GM18519 (cell line): ENCODE measurements around the gene FAM110A.
"Not testable (repeated sequence)": the region's sequence is repeated elsewhere in the genome, so short reads cannot be mapped to it uniquely, and the experiment has no call there.

ENCODE experiments used
- ATAC-seq: cut with Tn5 transposase; IDR thresholded peaks from one replicate; pipeline ENCODE4 v1.9.1; 2021; ENCODE audit warnings: mild to moderate bottlenecking, moderate library complexity; ENCODE audit not compliant: unreplicated experiment, low FRiP score

The FAM110A gene

DNA sequence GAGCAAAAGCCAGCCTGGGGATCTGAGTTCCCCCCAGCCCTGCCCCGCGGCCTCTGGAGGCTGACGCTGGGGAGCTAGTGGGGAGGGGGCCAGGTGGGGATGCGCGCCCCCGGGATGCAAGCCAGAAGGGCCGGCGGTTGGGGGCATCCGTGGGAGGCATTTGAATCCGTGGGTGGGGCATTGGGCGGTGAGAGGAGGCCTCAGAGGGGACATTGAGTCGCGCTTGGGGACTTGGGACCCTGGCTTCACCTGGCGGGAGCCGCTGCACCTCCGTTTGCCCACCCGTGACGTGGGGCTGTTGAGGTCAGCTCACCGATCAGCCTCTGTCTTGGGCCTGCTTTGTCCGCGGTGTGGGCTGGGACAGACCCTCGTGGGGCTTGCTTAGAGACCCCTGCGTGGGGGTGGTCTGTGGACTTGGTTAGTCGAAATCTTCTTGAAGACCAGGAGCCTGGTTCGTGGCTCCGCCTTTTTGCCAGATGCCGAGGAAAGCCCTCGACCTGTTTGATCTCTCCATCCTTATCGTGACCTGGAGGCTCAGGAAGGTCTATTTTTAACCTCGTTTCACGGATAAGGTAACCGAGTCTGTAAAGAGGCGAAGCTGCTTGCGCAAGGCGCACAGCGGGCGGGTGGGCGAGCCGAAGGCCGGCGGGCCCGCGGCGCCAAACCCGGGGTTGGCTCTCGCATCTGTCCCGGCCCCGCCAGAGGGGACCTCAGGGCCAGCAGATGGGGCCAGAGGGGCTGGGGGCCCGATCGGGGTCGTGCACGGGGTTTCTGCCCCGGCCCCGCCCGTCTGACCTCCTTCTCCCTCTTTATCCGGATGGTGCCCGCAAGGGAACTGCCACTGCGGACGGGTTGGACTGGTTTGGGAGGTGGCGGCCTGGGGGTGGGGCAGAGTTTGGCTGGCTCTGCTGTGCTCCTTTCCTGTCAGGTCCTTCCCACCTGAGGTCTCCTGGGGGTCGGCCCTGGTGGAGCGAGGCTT lies 8.3 kb downstream of the FAM110A start:
- no peak for ATAC-seq

DNA sequence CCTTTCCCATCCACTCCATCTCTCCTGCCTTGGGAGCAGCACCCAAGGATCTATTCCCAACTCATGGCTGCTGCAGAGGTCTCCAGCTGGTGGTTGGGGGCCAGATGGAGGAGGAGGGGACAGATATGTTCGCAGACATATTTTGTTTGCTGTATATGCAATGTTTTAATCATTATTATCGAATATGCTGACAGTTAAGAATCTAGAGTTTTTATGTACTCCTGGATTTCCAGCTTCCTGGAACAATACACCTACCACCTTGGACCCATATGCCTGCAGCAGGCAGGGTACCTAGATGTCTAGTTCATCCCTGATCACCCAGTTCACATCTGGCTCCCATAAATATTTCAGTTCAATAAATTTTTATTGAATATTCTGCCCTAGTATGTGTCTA lies 9.0 kb downstream of the FAM110A start:
- no peak for ATAC-seq

- ATAC-seq: no peak
Measured at GRCh38 chr20:843912-844311, 10.4 kb downstream of the FAM110A start.

DNA sequence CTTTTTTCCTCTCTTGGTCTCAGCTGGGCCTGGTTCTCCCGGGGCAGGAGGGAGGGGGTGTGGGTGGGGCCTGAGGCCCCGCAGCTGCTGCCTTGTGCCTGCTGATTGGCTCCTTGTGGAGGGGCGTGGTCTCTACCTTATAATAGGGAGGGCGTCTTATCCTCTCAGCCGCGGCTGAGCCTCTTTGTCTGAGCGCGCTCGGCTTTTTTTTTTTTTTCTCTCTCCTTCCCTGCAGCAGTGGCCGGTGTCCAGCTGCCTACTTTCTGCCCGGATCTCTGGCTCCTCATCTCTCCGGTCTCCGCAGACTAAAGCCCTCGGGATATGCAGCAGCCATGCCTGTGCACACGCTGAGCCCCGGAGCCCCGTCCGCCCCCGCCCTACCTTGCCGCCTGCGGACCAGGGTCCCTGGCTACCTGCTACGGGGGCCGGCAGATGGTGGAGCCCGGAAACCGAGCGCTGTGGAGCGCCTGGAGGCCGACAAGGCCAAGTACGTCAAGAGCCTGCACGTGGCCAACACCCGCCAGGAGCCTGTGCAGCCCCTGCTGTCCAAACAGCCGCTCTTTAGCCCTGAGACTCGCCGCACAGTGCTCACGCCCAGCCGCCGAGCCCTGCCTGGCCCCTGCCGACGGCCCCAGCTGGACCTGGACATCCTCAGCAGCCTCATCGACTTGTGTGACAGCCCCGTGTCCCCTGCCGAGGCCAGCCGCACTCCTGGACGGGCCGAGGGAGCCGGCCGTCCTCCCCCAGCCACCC lies 11.1 kb downstream of the FAM110A start:
- peak; percentile 85 for ATAC-seq

DNA sequence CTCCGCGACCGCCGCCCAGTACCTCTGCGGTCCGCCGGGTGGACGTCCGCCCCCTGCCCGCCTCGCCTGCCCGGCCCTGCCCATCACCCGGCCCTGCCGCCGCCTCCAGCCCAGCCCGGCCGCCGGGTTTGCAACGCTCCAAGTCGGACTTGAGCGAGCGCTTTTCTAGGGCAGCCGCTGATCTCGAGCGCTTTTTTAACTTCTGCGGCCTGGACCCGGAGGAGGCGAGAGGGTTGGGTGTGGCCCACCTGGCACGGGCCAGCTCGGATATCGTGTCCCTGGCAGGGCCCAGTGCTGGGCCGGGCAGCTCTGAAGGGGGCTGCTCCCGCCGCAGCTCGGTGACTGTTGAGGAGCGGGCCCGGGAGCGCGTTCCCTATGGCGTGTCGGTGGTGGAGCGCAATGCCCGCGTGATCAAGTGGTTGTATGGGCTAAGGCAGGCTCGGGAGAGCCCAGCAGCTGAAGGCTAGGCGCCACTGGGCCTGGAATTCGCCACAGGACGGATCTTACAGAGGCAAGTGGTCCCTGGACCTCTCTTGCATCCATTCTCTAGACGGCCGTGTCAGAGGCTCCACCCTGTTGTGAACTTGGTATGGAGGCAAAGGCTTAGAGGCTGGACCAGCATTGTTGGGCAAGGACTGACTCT lies 11.8 kb downstream of the FAM110A start:
- no peak for ATAC-seq

DNA sequence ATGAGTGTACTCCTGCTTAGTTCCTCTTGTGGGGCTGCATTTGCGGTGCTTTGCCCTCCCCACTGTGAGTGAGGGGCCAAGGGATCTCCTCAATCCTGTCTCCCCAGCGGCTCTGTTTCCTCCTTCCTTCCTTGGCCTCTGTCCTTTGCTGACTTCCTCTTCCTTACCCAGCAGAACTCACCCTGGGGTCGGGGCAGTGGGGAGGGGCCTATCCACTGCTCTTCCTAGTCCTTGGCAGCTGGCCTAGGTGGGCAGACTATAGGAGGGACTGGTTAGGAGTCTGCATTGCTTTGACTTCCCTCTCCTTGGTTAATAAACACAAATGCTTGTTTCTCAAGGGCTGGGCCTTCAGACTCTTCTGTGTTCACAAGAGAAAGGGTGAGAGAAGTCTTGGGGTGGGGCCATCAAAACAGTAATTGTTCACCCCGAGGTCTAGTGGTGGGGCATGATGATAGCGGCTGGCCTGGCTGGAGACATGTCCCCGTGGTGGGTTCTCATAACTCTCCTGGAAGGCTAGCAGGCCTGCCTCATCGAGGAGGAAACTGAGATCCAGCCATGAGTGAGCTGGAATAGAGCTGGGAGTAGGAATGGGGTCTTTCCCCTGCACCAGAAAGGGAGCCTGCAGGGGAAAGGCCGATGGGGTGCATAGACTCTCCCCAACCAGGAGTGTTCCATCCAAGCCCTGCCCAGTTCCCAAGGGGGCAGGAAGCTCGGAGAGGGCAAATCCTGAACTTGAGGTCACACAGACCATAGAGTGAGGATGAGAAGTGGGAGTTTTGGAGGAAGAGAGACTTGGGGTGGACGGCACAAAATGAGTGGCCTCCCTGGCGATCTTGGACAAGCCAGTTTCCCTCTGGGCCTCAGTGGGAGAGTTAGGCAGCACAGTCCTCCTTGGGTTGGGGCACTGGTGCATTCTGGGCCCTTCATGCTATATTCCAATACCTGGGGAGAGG lies 12.7 kb downstream of the FAM110A start:
- ATAC-seq: no peak

DNA sequence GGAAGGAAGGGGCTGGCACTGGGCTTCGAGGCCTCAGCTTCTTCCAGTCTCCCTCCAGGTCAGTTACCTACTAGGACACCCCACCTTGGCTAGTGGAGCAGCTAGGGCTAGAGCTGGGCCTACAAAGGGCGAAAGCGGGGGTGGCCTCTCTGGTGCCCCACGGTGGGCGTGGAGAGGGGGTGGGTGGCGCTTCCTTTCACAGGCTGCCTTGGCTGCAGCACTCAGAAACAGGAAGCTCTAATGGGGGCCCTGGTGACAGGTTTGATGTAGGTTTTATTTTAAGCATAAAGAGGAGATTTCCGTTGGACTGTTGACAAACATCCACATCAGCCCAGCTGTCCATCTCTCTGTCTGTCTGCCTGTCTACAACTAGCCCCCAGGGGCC lies 13.4 kb downstream of the FAM110A start:
- ATAC-seq: no peak

GRCh38 chr20:848193-848592 lies 14.7 kb downstream of the FAM110A start:
- ATAC-seq: no peak

DNA sequence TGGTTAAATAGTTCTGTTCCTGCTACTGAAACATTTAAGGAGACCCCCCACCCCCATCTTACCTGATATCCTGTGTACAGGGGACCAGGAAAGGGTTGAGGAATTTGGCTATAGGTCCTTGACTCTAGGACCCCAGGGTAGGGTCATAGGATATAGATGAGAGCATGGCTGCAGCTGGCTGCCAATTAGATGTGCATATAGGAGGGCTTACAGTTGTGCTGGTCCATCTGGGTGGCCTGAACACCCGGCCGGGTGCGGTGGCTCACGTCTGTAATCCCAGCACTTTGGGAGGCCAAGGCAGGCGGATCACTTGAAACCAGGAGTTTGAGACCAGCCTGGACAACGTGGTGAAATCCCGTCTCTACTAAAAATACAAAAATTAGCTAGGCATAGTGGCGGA lies 15.2 kb downstream of the FAM110A start:
- not testable (repeated sequence) for ATAC-seq

DNA sequence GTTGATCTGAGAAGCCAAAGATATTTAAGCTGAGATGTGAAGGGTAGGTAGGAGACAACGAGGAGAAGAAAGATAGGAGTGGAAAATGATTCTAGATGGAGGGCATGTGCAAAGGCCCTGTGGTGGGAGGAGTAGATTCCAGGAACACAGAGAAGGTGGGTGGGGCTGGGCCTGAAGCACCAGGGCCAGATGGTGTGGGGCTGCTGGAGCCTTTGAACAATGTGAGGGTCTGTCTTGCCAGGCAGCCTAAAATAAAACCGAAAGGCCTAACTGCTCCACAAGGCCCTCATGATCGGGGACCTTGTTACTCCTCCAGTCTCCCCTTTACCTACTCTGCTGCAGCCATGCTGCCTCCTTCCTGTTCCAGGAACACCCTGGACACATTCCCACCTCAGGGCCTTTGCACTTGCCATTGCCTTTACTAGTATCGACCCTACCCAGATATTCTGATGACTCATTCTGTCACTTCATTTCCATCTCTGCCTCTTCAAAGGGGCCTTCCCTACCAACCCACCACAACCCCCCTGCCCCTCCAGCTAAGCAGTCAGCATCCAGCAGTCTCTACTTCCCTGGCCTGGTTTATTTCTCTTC lies 20.0 kb downstream of the FAM110A start:
- ATAC-seq: no peak

GRCh38 chr20:854601-855000 lies 21.1 kb downstream of the FAM110A start:
- no peak for ATAC-seq

GRCh38 chr20:855466-856360 lies 22.2 kb downstream of the FAM110A start:
- no peak for ATAC-seq

DNA sequence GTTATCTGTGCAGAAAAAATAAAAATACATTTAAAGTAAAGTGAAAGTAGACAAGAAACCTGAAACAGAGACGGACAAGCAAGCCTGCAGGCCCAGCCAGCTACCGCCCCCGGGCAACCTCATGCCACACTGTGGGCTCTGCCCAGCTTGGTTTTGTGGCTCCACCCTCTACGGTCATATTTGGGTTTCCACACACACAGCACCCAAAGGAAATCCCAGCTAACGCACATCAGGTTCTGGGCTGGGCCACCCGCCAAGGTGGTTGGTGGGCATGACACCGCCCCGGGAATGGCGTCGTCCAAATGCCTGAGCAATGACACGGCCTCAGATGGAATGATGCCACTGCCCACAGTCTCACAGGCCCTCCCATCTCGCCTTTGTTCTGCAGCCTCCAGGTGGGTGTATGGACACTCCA lies 22.9 kb downstream of the FAM110A start:
- no peak for ATAC-seq

DNA sequence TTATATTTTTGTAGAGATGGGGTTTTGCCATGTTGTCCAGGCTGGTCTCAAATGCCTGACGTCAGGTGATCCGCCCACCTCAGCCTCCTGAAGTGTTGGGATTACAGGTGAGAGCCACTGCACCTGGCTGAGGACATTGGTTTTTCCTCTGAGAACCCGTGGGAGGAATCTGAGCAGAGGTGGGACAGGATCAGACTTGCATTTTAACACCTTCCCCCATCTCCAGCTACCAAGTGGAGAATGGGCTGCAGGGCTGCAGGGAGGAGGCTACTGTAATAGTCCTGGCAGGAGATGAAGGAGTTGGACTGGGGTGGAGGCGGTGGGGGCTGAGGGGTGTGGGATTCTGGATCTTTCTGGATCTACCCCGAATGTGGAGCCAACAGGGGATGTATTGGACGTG lies 24.5 kb downstream of the FAM110A start:
- ATAC-seq: no peak

GRCh38 chr20:859751-860231 lies 26.3 kb downstream of the FAM110A start:
- no peak for ATAC-seq

DNA sequence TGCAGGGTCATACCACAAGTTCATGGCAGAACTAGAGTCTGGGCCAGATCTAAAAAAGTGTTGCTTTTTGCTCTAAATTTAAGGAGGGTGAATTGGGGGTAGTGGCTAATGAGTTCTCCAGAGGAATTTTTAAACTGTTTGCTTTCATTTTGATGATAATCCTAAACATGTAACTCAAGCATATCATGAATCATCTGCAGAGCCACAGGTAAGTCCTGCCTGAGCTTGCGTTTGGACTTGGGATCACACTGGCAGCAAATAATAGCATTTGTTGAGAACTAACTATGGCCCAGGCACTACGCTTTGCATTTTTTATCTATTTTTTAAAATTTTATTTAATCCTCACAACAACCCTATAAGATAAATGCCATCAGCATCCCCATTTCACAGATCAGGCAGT lies 27.4 kb downstream of the FAM110A start:
- no peak for ATAC-seq

- ATAC-seq: no peak
Measured at GRCh38 chr20:865440-865839, 31.9 kb downstream of the FAM110A start.

- ATAC-seq: no peak
Measured at GRCh38 chr20:868279-868678, 34.8 kb downstream of the FAM110A start.

DNA sequence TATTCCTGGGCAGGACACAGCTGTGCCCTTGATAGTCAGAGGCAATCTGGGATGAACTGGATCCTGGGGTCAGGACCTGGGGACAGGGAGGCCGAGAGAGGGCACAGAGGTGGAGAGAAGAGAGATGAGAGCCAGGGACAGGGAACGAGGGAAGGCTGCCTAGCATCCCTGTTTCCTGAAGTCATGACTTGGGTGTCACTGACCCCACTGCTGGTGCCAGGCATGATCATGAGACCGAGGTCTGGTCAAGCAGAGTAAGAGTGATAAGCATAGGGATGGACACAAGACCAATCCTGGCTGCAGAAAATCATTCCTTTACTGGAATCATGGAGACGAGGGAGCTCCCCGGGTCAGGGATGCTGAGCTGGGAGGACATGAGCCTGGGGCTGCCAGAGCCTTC lies 36.1 kb downstream of the FAM110A start:
- no peak for ATAC-seq
